Stimulated activated CD8-positive, alpha-beta memory T cell treated with anti-CD3 and anti-CD28 coated beads, Interleukin-4, amount 100 ng/mL, for 48 hours (primary cell): Measurements from ENCODE around the gene IARS2.
"Not testable (repeated sequence)": the region's sequence is repeated elsewhere in the genome, so short reads cannot be mapped to it uniquely, and the experiment has no call there.

Source experiments
- DNase-seq: peaks from one replicate; pipeline ENCODE4 v3.0.0-alpha.2; 2020

The IARS2 gene

GRCh38 chr1:220113136-220113695 is 19.3 kb downstream of the IARS2 start:
- no peak for DNase-seq

GRCh38 chr1:220119043-220119512 is 25.1 kb downstream of the IARS2 start:
- DNase-seq, result no peak

- no peak for DNase-seq
These were observed 28.0 kb downstream of the IARS2 start for GRCh38 chr1:220121791-220122530.

GRCh38 chr1:220123066-220123465 is 29.1 kb downstream of the IARS2 start:
- no peak for DNase-seq

- no peak for DNase-seq
These were observed 30.0 kb downstream of the IARS2 start for GRCh38 chr1:220123889-220124288.

- DNase-seq, result no peak
These were observed 30.6 kb downstream of the IARS2 start for GRCh38 chr1:220124542-220124941.

GRCh38 chr1:220127076-220127475 is 33.1 kb downstream of the IARS2 start:
- no peak for DNase-seq

- DNase-seq, result no peak
These were observed 35.7 kb downstream of the IARS2 start for GRCh38 chr1:220129479-220130210.

- DNase-seq, result no peak
These were observed 41.8 kb downstream of the IARS2 start for GRCh38 chr1:220135755-220136154.

- no peak for DNase-seq
These were observed 43.3 kb downstream of the IARS2 start for GRCh38 chr1:220137019-220137786.

- no peak for DNase-seq
These were observed 46.0 kb downstream of the IARS2 start for GRCh38 chr1:220139966-220140365.

GRCh38 chr1:220144051-220144450 is 50.1 kb downstream of the IARS2 start:
- DNase-seq, result no peak

GRCh38 chr1:220149742-220150141 is 55.8 kb downstream of the IARS2 start:
- no peak for DNase-seq

GRCh38 chr1:220151454-220151853 is 57.5 kb downstream of the IARS2 start:
- no peak for DNase-seq

GRCh38 chr1:220153147-220153546 is 59.2 kb downstream of the IARS2 start:
- no peak for DNase-seq

GRCh38 chr1:220156620-220157146 is 62.8 kb downstream of the IARS2 start:
- DNase-seq, result no peak

- DNase-seq, result no peak
These were observed 63.8 kb downstream of the IARS2 start for GRCh38 chr1:220157738-220158137.

GRCh38 chr1:220158530-220158929 is 64.6 kb downstream of the IARS2 start:
- not testable (repeated sequence) for DNase-seq

- no peak for DNase-seq
These were observed 65.1 kb downstream of the IARS2 start for GRCh38 chr1:220159041-220159440.

- DNase-seq, result no peak
These were observed 66.1 kb downstream of the IARS2 start for GRCh38 chr1:220160027-220160426.

GRCh38 chr1:220164116-220164515 is 70.2 kb downstream of the IARS2 start:
- no peak for DNase-seq

GRCh38 chr1:220164517-220164916 is 70.6 kb downstream of the IARS2 start:
- no peak for DNase-seq

GRCh38 chr1:220166853-220167252 is 72.9 kb downstream of the IARS2 start:
- no peak for DNase-seq
